HepG2 (cell line): Measurements from ENCODE around the gene CHN2. TPM values are rescaled to one million over a fixed set of nuclear protein-coding genes. Genes with fewer than 3 reads are reported as not detected.

Source experiments
- ARID5B ChIP-seq: IDR thresholded peaks from 2 replicates; pipeline ENCODE4 v1.4.0; 2020; ENCODE audit warnings: mild to moderate bottlenecking, missing genetic modification reagents
- CREM ChIP-seq, 2 experiments: sonication (generic) in 1 of 2; formaldehyde crosslinking in 1 of 2; IDR thresholded peaks; 2 replicates each; pipeline versions ENCODE4 v1.4.0 to v1.6.1; 2016 to 2020; ENCODE audit warnings: antibody characterized with exemption in 1 of 2, mild to moderate bottlenecking in 1 of 2, missing genetic modification reagents in 1 of 2
- EEA1 ChIP-seq: sonication (generic); formaldehyde crosslinking; IDR thresholded peaks from 2 replicates; pipeline ENCODE4 v1.5.1; 2020; ENCODE audit warnings: mild to moderate bottlenecking, missing genetic modification reagents, borderline replicate concordance
- HNRNPLL ChIP-seq: fragments of 200-400 bp; formaldehyde crosslinking; IDR thresholded peaks from 2 replicates; pipeline ENCODE4 v1.6.1; 2017; ENCODE audit warnings: mild to moderate bottlenecking, low read depth, low read length; ENCODE audit not compliant: poor library complexity, severe bottlenecking
- NFATC3 ChIP-seq: sonication (generic); formaldehyde crosslinking; IDR thresholded peaks from 2 replicates; pipeline ENCODE4 v1.5.1; 2020; ENCODE audit warnings: mild to moderate bottlenecking, missing genetic modification reagents
- NPAS2 ChIP-seq: sonication (generic); formaldehyde crosslinking; IDR thresholded peaks from 2 replicates; pipeline ENCODE4 v1.8.0; 2022; ENCODE audit warnings: mild to moderate bottlenecking, missing genetic modification reagents, borderline replicate concordance
- NR1H2 ChIP-seq: sonication (generic); formaldehyde crosslinking; IDR thresholded peaks from 2 replicates; pipeline ENCODE4 v1.8.1; 2022; ENCODE audit warnings: low read depth, missing genetic modification reagents, borderline replicate concordance
- NR2C2 ChIP-seq: sonication (generic); formaldehyde crosslinking; IDR thresholded peaks from 2 replicates; pipeline ENCODE4 v1.4.0; 2020; ENCODE audit warnings: missing genetic modification reagents, mild to moderate bottlenecking, moderate library complexity, borderline replicate concordance
- RXRB ChIP-seq: IDR thresholded peaks from 2 replicates; pipeline ENCODE4 v1.6.1; 2016; ENCODE audit warnings: borderline replicate concordance, missing genetic modification reagents, missing compliant biosample characterization
- ZBTB8A ChIP-seq: sonication (generic); formaldehyde crosslinking; IDR thresholded peaks from 2 replicates; pipeline ENCODE4 v1.4.0; 2020; ENCODE audit warnings: mild to moderate bottlenecking, low read depth, missing genetic modification reagents, borderline replicate concordance
- ZFP37 ChIP-seq: sonication (generic); formaldehyde crosslinking; IDR thresholded peaks from 2 replicates; pipeline ENCODE4 v1.4.0; 2020; ENCODE audit warnings: missing genetic modification reagents, borderline replicate concordance
- ZFP62 ChIP-seq: sonication (generic); formaldehyde crosslinking; IDR thresholded peaks from 2 replicates; pipeline ENCODE4 v1.4.0; 2020; ENCODE audit warnings: missing genetic modification reagents
- ZGPAT ChIP-seq: IDR thresholded peaks from 2 replicates; pipeline ENCODE4 v1.6.1; 2016; ENCODE audit warnings: mild to moderate bottlenecking
- ZMYM3 ChIP-seq: sonication (generic); formaldehyde crosslinking; IDR thresholded peaks from 2 replicates; pipeline ENCODE4 v1.5.1; 2020; ENCODE audit warnings: mild to moderate bottlenecking, missing genetic modification reagents
- ZNF292 ChIP-seq: sonication (generic); formaldehyde crosslinking; IDR thresholded peaks from 2 replicates; pipeline ENCODE4 v1.8.1; 2022; ENCODE audit warnings: mild to moderate bottlenecking, low read depth, missing genetic modification reagents, borderline replicate concordance
- ZNF484 ChIP-seq: sonication (generic); formaldehyde crosslinking; IDR thresholded peaks from 2 replicates; pipeline ENCODE4 v1.5.1; 2020; ENCODE audit warnings: mild to moderate bottlenecking, low read depth, missing genetic modification reagents, borderline replicate concordance
- ZNF761 ChIP-seq: sonication (generic); formaldehyde crosslinking; conservative IDR thresholded peaks from 2 replicates; pipeline ENCODE4 v1.4.0; 2020; ENCODE audit warnings: mild to moderate bottlenecking, missing genetic modification reagents
- ZNF777 ChIP-seq: sonication (generic); formaldehyde crosslinking; IDR thresholded peaks from 2 replicates; pipeline ENCODE4 v1.4.0; 2020; ENCODE audit warnings: missing genetic modification reagents
- ZSCAN25 ChIP-seq: sonication (generic); formaldehyde crosslinking; IDR thresholded peaks from 2 replicates; pipeline ENCODE4 v1.8.0; 2022; ENCODE audit warnings: mild to moderate bottlenecking, missing genetic modification reagents
- ZSCAN31 ChIP-seq: sonication (generic); formaldehyde crosslinking; IDR thresholded peaks from 2 replicates; pipeline ENCODE4 v1.5.0; 2020; ENCODE audit warnings: low read depth, mild to moderate bottlenecking, missing genetic modification reagents
- polyA plus RNA-seq, 8 experiments: library from polyadenylated mRNA; depleted of rRNA in 3 of 8; stranded (reverse) in 7 of 8; unstranded in 1 of 8; fragments of >200 nt; fragmentation: Illumina TruSeq in 4 of 8; extraction: Trizol in 4 of 8; gene quantifications; 2 replicates each; pipeline versions ENCODE4 v1.2.1 to v1.2.3, GENCODE V29; 2011 to 2016; ENCODE audit warnings: low read depth in 4 of 8, missing spikeins in 1 of 8, mixed read lengths in 1 of 8; ENCODE audit not compliant: insufficient read depth in 1 of 8
- total RNA-seq, 5 experiments: library from RNA; depleted of rRNA; stranded (reverse); fragments of >200 nt; fragmentation: Illumina TruSeq; extraction: Trizol; gene quantifications; 2 replicates each; pipeline ENCODE4 v1.2.3, GENCODE V29; 2016; ENCODE audit warnings: low read depth in 1 of 5
- TF ChIP-seq, protein P1 (sequence below): sonication (generic); formaldehyde crosslinking; IDR thresholded peaks from 2 replicates; pipeline ENCODE4 v1.5.0; 2020; ENCODE audit warnings: missing genetic modification reagents

CHN2 gene
- total and polyA plus RNA-seq, 2 of the 13 experiments (the other 11 are each of a cell fraction or from before 2014, with no cell fraction given) = 23.5 to 30.5 TPM

GRCh38 chr7:29194594-29195427, at the start of gene CHN2 (continued):
- peak; percentile 40; the same call in 1 of the 2 replicates for TF ChIP-seq ARID5B
- TF ChIP-seq ZSCAN25 (CRISPR knock-in tag) = no peak; the same call in none of the 2 replicates
- TF ChIP-seq RXRB (CRISPR knock-in tag) = 0 out of 2 replicates have a peak, but pooled peaks have one; percentile 13
- no peak for TF ChIP-seq ZFP62
- peak; percentile 36; the same call in 1 of the 2 replicates for TF ChIP-seq ZMYM3 (CRISPR knock-in tag)
- TF ChIP-seq, protein P1, sequence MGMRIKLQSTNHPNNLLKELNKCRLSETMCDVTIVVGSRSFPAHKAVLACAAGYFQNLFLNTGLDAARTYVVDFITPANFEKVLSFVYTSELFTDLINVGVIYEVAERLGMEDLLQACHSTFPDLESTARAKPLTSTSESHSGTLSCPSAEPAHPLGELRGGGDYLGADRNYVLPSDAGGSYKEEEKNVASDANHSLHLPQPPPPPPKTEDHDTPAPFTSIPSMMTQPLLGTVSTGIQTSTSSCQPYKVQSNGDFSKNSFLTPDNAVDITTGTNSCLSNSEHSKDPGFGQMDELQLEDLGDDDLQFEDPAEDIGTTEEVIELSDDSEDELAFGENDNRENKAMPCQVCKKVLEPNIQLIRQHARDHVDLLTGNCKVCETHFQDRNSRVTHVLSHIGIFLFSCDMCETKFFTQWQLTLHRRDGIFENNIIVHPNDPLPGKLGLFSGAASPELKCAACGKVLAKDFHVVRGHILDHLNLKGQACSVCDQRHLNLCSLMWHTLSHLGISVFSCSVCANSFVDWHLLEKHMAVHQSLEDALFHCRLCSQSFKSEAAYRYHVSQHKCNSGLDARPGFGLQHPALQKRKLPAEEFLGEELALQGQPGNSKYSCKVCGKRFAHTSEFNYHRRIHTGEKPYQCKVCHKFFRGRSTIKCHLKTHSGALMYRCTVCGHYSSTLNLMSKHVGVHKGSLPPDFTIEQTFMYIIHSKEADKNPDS (CRISPR knock-in tag) = no peak
- TF ChIP-seq NR2C2 (CRISPR knock-in tag) = peak; percentile 60; the same call in 1 of the 2 replicates
- TF ChIP-seq ZBTB8A (CRISPR knock-in tag) = no peak
- no peak for TF ChIP-seq NR1H2 (CRISPR knock-in tag)
- TF ChIP-seq ZNF777 (CRISPR knock-in tag) = peak; percentile 87
- no peak for TF ChIP-seq ZNF484 (CRISPR knock-in tag)
- peak; percentile 42; the same call in 1 of the 2 replicates for TF ChIP-seq EEA1
- 0 out of 2 replicates have a peak, but pooled peaks have one; percentile 32 for TF ChIP-seq ZNF761
- peak; percentile 57; the same call in 1 of the 2 replicates for TF ChIP-seq ZGPAT (CRISPR knock-in tag)
- peak; percentile 85 for TF ChIP-seq HNRNPLL
- TF ChIP-seq ZSCAN31 = peak; percentile 84
- TF ChIP-seq NFATC3 (CRISPR knock-in tag) = no peak
- TF ChIP-seq ZNF292 (CRISPR knock-in tag) = peak; percentile 75
- peak; percentile 71; the same call in 1 of the 2 replicates for TF ChIP-seq ZFP37 (CRISPR knock-in tag)
- TF ChIP-seq NPAS2 (CRISPR knock-in tag) = no peak
- 0 out of 2 replicates have a peak, but pooled peaks have one; percentile 20 for TF ChIP-seq CREM (IDR thresholded peaks at IDR 0.05)
- no peak for TF ChIP-seq CREM (CRISPR knock-in tag; IDR thresholded peaks at IDR 0.05)
